ENCODE measurements around the gene GID8. TPM values are rescaled to one million over a fixed set of nuclear protein-coding genes. Genes with fewer than 3 reads are reported as not detected.

GID8 gene
- polyA plus RNA-seq, 1 donor from 2014 or later = 54.8 TPM

DNA sequence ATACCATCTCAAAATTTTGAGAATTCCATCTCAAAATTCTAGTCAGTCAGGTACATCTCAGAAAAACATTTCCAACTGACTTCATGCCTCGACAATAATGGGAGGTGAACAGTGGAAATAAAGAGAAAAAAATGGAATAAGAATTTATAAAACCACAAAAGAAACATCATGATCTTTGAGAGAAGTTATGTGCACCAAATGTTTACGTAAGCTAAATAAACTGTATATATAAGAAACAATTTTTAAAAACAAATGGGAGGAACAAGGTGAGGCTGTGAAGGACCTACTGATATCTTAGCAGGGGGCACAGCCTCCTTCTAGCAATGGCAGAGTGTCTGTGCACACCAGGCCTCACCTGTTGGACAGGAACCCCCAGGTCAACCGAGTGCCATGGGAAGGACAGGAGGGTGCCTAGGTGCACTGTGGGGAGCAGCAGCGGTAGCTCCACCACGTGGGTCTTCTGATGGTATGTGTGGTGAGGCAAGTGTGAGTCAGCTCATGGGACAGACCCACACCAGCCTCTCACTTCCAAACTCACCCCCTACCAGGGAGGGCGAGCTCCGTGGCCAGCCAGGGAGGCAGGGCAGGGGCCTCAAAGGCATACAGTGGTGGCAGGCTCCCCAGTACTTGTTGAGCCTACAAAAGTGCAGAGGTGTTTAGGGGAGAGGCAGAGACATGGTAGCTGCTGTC, 34.9 kb upstream of the GID8 start:
- Histone ChIP-seq H3K36me3 (ENCODE audit: insufficient read depth, low read length) (peaks cover 8% of the 10 kb centered on the region), H3K4me3 (ENCODE audit: low read length) (no peak overlapping the region)

DNA sequence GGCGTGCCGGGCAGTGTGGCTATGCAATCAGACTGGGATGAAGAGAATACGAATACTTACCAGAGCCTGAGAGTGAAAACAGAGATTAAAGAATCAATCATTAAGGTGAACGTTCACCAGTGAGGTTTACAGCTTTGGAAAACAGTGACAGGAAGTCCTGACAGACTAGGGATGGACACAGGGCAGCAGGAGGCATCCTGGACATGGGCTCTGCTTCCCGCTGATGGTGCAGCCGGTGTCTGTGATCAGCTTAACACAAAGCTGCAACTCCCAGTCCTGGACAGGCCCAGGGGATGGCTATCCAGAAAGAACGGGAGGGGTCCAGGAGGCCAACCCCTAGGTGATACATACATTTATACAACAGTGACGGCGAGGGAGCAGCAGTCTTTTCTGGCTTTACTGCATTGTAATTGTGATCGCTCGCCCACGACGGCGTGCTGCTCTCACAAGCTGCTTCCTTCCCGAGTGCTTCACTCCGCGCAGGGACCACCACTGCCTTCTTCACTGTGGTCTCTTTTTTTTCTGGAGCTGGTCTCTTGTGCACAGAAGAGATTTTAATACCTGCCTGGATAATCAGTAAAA, 32.3 kb upstream of the GID8 start:
- Histone ChIP-seq H3K36me3 (ENCODE audit: insufficient read depth, low read length) (peaks cover 8% of the 10 kb centered on the region), H3K79me2 (replicated peaks; ENCODE audit: insufficient read depth, low read length) (peaks cover 11% of the 10 kb centered on the region)

More for the DNA sequence above, 34.9 kb upstream of the GID8 start:
- Histone ChIP-seq H3K9ac (ENCODE audit: low read length) (no peak overlapping the region), H4K20me1 (ENCODE audit: insufficient read depth) (no peaks in the 10 kb centered on the region), H2AFZ (ENCODE audit: low read depth, low read length) (no peak overlapping the region), H3K9me3 (ENCODE audit: low read length) (no peaks in the 10 kb centered on the region), H3K79me2 (replicated peaks; ENCODE audit: insufficient read depth, low read length) (peaks cover 4% of the 10 kb centered on the region), H3K27me3 (ENCODE audit: insufficient read depth, low read depth, low read length) (no peaks in the 10 kb centered on the region), H3K4me2 (ENCODE audit: low read length) (no peak overlapping the region), H3K27ac (ENCODE audit: low read length) (no peak overlapping the region), H3F3A (ENCODE audit: insufficient read depth, low read length, poor library complexity, severe bottlenecking) (no peaks in the 10 kb centered on the region), H3K9me2 (ENCODE audit: insufficient read depth, low read length) (no peaks in the 10 kb centered on the region)
- no peak for TF ChIP-seq TAF1 (IDR thresholded peaks at IDR 0.05; ENCODE audit: low read depth)
- TF ChIP-seq EZH2 (IDR thresholded peaks at IDR 0.05; ENCODE audit: borderline replicate concordance, insufficient read depth, low read length, poor library complexity, severe bottlenecking) = no peak
- TF ChIP-seq, protein P1, sequence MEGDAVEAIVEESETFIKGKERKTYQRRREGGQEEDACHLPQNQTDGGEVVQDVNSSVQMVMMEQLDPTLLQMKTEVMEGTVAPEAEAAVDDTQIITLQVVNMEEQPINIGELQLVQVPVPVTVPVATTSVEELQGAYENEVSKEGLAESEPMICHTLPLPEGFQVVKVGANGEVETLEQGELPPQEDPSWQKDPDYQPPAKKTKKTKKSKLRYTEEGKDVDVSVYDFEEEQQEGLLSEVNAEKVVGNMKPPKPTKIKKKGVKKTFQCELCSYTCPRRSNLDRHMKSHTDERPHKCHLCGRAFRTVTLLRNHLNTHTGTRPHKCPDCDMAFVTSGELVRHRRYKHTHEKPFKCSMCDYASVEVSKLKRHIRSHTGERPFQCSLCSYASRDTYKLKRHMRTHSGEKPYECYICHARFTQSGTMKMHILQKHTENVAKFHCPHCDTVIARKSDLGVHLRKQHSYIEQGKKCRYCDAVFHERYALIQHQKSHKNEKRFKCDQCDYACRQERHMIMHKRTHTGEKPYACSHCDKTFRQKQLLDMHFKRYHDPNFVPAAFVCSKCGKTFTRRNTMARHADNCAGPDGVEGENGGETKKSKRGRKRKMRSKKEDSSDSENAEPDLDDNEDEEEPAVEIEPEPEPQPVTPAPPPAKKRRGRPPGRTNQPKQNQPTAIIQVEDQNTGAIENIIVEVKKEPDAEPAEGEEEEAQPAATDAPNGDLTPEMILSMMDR (IDR thresholded peaks at IDR 0.05; ENCODE audit: poor library complexity, severe bottlenecking) = no peak
- no peak for TF ChIP-seq MXI1 (conservative IDR thresholded peaks at IDR 0.05; ENCODE audit: poor library complexity, severe bottlenecking)
- TF ChIP-seq POLR2AphosphoS5 (IDR thresholded peaks at IDR 0.05) = no peak
- TF ChIP-seq EP300 (conservative IDR thresholded peaks at IDR 0.05; ENCODE audit: poor library complexity, severe bottlenecking) = no peak
- no peak for TF ChIP-seq RAD21 (conservative IDR thresholded peaks at IDR 0.05)
- TF ChIP-seq, protein P2, sequence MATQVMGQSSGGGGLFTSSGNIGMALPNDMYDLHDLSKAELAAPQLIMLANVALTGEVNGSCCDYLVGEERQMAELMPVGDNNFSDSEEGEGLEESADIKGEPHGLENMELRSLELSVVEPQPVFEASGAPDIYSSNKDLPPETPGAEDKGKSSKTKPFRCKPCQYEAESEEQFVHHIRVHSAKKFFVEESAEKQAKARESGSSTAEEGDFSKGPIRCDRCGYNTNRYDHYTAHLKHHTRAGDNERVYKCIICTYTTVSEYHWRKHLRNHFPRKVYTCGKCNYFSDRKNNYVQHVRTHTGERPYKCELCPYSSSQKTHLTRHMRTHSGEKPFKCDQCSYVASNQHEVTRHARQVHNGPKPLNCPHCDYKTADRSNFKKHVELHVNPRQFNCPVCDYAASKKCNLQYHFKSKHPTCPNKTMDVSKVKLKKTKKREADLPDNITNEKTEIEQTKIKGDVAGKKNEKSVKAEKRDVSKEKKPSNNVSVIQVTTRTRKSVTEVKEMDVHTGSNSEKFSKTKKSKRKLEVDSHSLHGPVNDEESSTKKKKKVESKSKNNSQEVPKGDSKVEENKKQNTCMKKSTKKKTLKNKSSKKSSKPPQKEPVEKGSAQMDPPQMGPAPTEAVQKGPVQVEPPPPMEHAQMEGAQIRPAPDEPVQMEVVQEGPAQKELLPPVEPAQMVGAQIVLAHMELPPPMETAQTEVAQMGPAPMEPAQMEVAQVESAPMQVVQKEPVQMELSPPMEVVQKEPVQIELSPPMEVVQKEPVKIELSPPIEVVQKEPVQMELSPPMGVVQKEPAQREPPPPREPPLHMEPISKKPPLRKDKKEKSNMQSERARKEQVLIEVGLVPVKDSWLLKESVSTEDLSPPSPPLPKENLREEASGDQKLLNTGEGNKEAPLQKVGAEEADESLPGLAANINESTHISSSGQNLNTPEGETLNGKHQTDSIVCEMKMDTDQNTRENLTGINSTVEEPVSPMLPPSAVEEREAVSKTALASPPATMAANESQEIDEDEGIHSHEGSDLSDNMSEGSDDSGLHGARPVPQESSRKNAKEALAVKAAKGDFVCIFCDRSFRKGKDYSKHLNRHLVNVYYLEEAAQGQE (IDR thresholded peaks at IDR 0.05; ENCODE audit: borderline replicate concordance) = no peak
- no peak for TF ChIP-seq SMC3 (conservative IDR thresholded peaks at IDR 0.05; ENCODE audit: poor library complexity)

More for the DNA sequence above, 32.3 kb upstream of the GID8 start:
- no peak overlapping the region for H3K27ac ChIP-seq (ENCODE audit: low read length)
- no peaks in the 10 kb centered on the region for H3K27me3 ChIP-seq (ENCODE audit: insufficient read depth, low read depth, low read length)
- no peak overlapping the region for H3K4me2 ChIP-seq (ENCODE audit: low read length)
- no peaks in the 10 kb centered on the region for H3F3A ChIP-seq (ENCODE audit: insufficient read depth, low read length, poor library complexity, severe bottlenecking)
- no peak for TF ChIP-seq RAD21 (conservative IDR thresholded peaks at IDR 0.05)
- H3K4me3 ChIP-seq (ENCODE audit: low read length) = no peak overlapping the region
- H3K9me2 ChIP-seq (ENCODE audit: insufficient read depth, low read length) = no peaks in the 10 kb centered on the region
- no peaks in the 10 kb centered on the region for H3K9me3 ChIP-seq (ENCODE audit: low read length)
- H3K9ac ChIP-seq (ENCODE audit: low read length) = no peak overlapping the region
- no peak overlapping the region for H2AFZ ChIP-seq (ENCODE audit: low read depth, low read length)
- H4K20me1 ChIP-seq (ENCODE audit: insufficient read depth) = peaks cover 6% of the 10 kb centered on the region
